Cardiac atrium fibroblast (primary cell): Measurements from ENCODE around the gene GHRH. TPM values are rescaled to one million over a fixed set of nuclear protein-coding genes. Genes with fewer than 3 reads are reported as not detected.

Source experiments
- total RNA-seq: library from RNA; depleted of rRNA; stranded (reverse); fragments of >200 nt; gene quantifications from 2 replicates; pipeline ENCODE4 v1.2.3, GENCODE V29; 2015

GHRH gene, protein sequence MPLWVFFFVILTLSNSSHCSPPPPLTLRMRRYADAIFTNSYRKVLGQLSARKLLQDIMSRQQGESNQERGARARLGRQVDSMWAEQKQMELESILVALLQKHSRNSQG
- not detected in 2 replicates for total RNA-seq

GRCh38 chr20:37261714-37262113, at the start of gene GHRH:
TSS of gene GHRH (minus strand) at chr20:37261814. CDS start at chr20:37256889, 4,925 bp downstream.

Other genes starting within 250 kb of the GHRH start
- 5.8 and 12.1 TPM in 2 replicates for gene RBL1, start 165.8 kb downstream of the GHRH start, total RNA-seq
- 380 and 457 TPM in 2 replicates for gene RPN2, start 82.5 kb downstream of the GHRH start, total RNA-seq
- gene MROH8, start 82.3 kb downstream of the GHRH start, total RNA-seq = 0.36 and 1.9 TPM in 2 replicates
- 21.8 and 26.2 TPM in 2 replicates for gene MANBAL, start 27.8 kb upstream of the GHRH start, total RNA-seq
- 18.1 and 20.2 TPM in 2 replicates for gene SRC, start 84.3 kb upstream of the GHRH start, total RNA-seq